MCF 10A (cell line): Measurements from ENCODE around the gene IQUB. TPM values are rescaled to one million over a fixed set of nuclear protein-coding genes. Genes with fewer than 3 reads are reported as not detected.

Experiments used
- BruUV-seq: library from RNA; stranded (reverse); fragments of 400-500 nt; replicated peaks from 2 replicates; lab custom pipeline; 2021; lab: Mats Ljungman, UMichigan
- CTCF ChIA-PET: fragments of 300-600 bp; sonication (Branson Sonifier 250); formaldehyde crosslinking; extraction: SDS; loops from one replicate; lab custom pipeline; 2021; ENCODE audit warnings: antibody characterized with exemption, inconsistent platforms; lab: Yijun Ruan, JAX
- POLR2A ChIA-PET: fragments of 300-600, 350-650 bp; sonication (Branson Sonifier 250); formaldehyde crosslinking; extraction: SDS; loops from one replicate; lab custom pipeline; 2020; ENCODE audit warnings: antibody characterized with exemption, inconsistent platforms; lab: Yijun Ruan, JAX
- DNase-seq: peaks from one replicate; pipeline ENCODE4 v3.0.0-alpha.2; 2018; ENCODE audit not compliant: unreplicated experiment
- H3K27ac Mint-ChIP-seq: one replicate; pipeline ENCODE4 v1.8.0; 2022; ENCODE audit warnings: mild to moderate bottlenecking, low read depth, mixed read lengths; ENCODE audit not compliant: unreplicated experiment
- H3K27me3 Mint-ChIP-seq: one replicate; pipeline ENCODE4 v1.8.0; 2022; ENCODE audit warnings: mixed read lengths; ENCODE audit not compliant: insufficient read depth, unreplicated experiment
- H3K36me3 Mint-ChIP-seq: one replicate; pipeline ENCODE4 v1.8.0; 2022; ENCODE audit warnings: mild to moderate bottlenecking, moderate library complexity, mixed read lengths; ENCODE audit not compliant: insufficient read depth, unreplicated experiment
- H3K4me1 Mint-ChIP-seq: one replicate; pipeline ENCODE4 v1.8.0; 2022; ENCODE audit warnings: mixed read lengths; ENCODE audit not compliant: insufficient read depth, unreplicated experiment
- H3K4me3 Mint-ChIP-seq: one replicate; pipeline ENCODE4 v1.8.0; 2022; ENCODE audit warnings: mild to moderate bottlenecking, moderate library complexity, mixed read lengths; ENCODE audit not compliant: unreplicated experiment
- H3K9me3 Mint-ChIP-seq: one replicate; pipeline ENCODE4 v1.8.0; 2022; ENCODE audit warnings: mixed read lengths; ENCODE audit not compliant: unreplicated experiment
- intact Hi-C: fragments of 100-400 bp; cut with micrococcal nuclease; formaldehyde crosslinking; loops from 2 replicates; pipeline ENCODE4 v1.14.1; 2022
- total RNA-seq: library from RNA; stranded (reverse); gene quantifications from 2 replicates; pipeline ENCODE4 v1.2.3, GENCODE V29; 2022
- TF ChIP-seq, protein P1 (sequence below): fragments of 200-600 bp; IDR thresholded peaks from one replicate; pipeline ENCODE4 v1.8.0; 2022; ENCODE audit warnings: antibody characterized with exemption, mild to moderate bottlenecking; ENCODE audit not compliant: unreplicated experiment

Gene IQUB
- total RNA-seq, 1 experiment from 2014 or later: 0.16 TPM

GRCh38 chr7:123498601-123499000, 35.8 kb downstream of the IQUB start:
- DNase-seq: no peak
- H3K36me3 Mint-ChIP-seq: no peaks in the 10 kb centered on the region
- no peaks in the 10 kb centered on the region for H3K9me3 Mint-ChIP-seq
- H3K27ac Mint-ChIP-seq: no peak overlapping the region
- TF ChIP-seq, protein P1, sequence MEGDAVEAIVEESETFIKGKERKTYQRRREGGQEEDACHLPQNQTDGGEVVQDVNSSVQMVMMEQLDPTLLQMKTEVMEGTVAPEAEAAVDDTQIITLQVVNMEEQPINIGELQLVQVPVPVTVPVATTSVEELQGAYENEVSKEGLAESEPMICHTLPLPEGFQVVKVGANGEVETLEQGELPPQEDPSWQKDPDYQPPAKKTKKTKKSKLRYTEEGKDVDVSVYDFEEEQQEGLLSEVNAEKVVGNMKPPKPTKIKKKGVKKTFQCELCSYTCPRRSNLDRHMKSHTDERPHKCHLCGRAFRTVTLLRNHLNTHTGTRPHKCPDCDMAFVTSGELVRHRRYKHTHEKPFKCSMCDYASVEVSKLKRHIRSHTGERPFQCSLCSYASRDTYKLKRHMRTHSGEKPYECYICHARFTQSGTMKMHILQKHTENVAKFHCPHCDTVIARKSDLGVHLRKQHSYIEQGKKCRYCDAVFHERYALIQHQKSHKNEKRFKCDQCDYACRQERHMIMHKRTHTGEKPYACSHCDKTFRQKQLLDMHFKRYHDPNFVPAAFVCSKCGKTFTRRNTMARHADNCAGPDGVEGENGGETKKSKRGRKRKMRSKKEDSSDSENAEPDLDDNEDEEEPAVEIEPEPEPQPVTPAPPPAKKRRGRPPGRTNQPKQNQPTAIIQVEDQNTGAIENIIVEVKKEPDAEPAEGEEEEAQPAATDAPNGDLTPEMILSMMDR: no peak
- ChIA-PET POLR2A (no interaction called here), CTCF (interaction anchor here (1.0 to 1.2 kb wide), 2 partner anchors 10 to 203 kb away, joined by 3 to 5 read pairs; no protein-coding TSS in a partner anchor)
- intact Hi-C loops: loop anchor here (10.0 kb wide), 1 partner anchor 186 kb away; no protein-coding TSS in a partner anchor
- no peaks in the 10 kb centered on the region for H3K4me1 Mint-ChIP-seq
- H3K27me3 Mint-ChIP-seq: no peaks in the 10 kb centered on the region
- no TSS peak for BruUV-seq
- no peak overlapping the region for H3K4me3 Mint-ChIP-seq

GRCh38 chr7:123498031-123498430, 36.4 kb downstream of the IQUB start:
- Mint-ChIP-seq H3K4me1 (no peaks in the 10 kb centered on the region), H3K27ac (no peak overlapping the region), H3K27me3 (no peaks in the 10 kb centered on the region), H3K36me3 (no peaks in the 10 kb centered on the region), H3K4me3 (no peak overlapping the region), H3K9me3 (no peaks in the 10 kb centered on the region)
- TF ChIP-seq, protein P1: no peak
- ChIA-PET CTCF (no interaction called here), POLR2A (no interaction called here)
- intact Hi-C loops: loop anchor here (10.0 kb wide), 1 partner anchor 187 kb away; no protein-coding TSS in a partner anchor
- DNase-seq: no peak
- no TSS peak for BruUV-seq

DNA sequence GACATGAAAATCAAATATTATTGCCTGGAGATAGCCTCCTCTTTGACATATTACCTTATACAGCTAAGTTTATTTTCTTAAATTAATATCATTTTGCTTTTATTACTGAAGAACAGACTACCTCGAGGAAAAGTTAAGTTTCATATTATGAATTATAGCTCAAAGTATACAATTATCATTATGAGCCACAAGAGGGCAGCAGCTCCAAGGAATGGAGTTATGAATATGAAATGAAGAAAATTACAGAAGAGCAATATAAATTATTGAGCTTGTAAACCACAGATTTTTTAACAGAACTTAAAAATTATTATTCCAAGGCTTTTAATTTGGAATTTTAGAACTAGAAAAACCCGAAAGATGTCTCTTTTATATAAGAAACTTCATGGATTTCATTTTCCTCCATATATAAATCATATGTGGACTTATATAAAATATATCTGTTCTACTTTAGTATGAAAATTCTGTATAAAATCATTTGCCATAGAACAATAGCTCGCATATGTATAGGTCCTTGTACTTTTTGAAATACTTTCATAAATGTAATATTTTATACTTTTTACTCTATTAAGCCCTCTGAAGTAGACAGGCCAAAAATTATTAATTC, 40.1 kb downstream of the IQUB start:
- TF ChIP-seq, protein P1: peak; percentile 60
- no peaks in the 10 kb centered on the region for H3K9me3 Mint-ChIP-seq
- POLR2A ChIA-PET: interaction anchor here (0.6 to 1.9 kb wide), 9 partner anchors 9 to 80 kb away, joined by 3 to 7 read pairs (median 3); partner anchors contain the start of genes IQUB and NDUFA5
- no peak overlapping the region for H3K27ac Mint-ChIP-seq
- H3K36me3 Mint-ChIP-seq: no peaks in the 10 kb centered on the region
- intact Hi-C loops: loop anchor here (1.0 to 10.0 kb wide), 3 partner anchors 44 to 378 kb away; no protein-coding TSS in a partner anchor
- no peaks in the 10 kb centered on the region for H3K27me3 Mint-ChIP-seq
- CTCF ChIA-PET: interaction anchor here (0.6 to 3.3 kb wide), 24 partner anchors 11 to 598 kb away, joined by 3 to 41 read pairs (median 5); partner anchors contain the start of genes IQUB and NDUFA5
- peak; percentile 67 for DNase-seq
- no peaks in the 10 kb centered on the region for H3K4me1 Mint-ChIP-seq
- no TSS peak for BruUV-seq
- H3K4me3 Mint-ChIP-seq: no peak overlapping the region

- no peaks in the 10 kb centered on the region for H3K4me1 Mint-ChIP-seq
- ChIA-PET CTCF (interaction anchor here (0.5 to 1.6 kb wide), 18 partner anchors 9 to 401 kb away, joined by 3 to 10 read pairs (median 3); partner anchors contain the start of gene IQUB), POLR2A (no interaction called here)
- no peak overlapping the region for H3K4me3 Mint-ChIP-seq
- H3K27ac Mint-ChIP-seq: no peak overlapping the region
- no peaks in the 10 kb centered on the region for H3K27me3 Mint-ChIP-seq
- intact Hi-C loops: loop anchor here (10.0 kb wide), 1 partner anchor 192 kb away; no protein-coding TSS in a partner anchor
- TF ChIP-seq, protein P1: no peak
- H3K9me3 Mint-ChIP-seq: no peaks in the 10 kb centered on the region
- DNase-seq: no peak
- BruUV-seq: no TSS peak
- no peaks in the 10 kb centered on the region for H3K36me3 Mint-ChIP-seq
Observed at GRCh38 chr7:123492485-123492884, 41.9 kb downstream of the IQUB start.
